ENCODE measurements around the gene RFESD. TPM values are rescaled to one million over a fixed set of nuclear protein-coding genes. Genes with fewer than 3 reads are reported as not detected.

The RFESD gene
- total and polyA plus RNA-seq, 2 of the 8 experiments (the other 6 are each of a cell fraction or from before 2014, with no cell fraction given) = 1.7 to 2.0 TPM

DNA sequence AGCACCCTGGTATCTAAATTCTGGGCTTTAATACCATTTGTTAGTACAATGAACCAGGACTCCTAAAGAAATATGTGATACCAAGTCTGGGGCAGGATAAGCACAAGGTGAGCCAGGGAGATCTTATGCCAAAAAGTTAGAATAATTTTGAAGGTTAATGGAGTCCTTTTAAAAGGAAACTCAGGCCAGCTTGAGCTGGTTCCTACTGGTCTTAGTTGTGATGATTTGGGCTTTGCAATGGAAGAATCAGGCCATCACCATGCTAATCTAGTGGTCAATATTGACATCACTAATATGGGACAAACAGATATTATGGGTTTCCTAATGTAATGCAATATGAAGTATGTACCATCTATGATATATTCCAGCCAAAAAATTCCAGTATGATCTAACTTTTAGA, 43.8 kb downstream of the RFESD start:
- Histone ChIP-seq H2BK12ac (ENCODE audit: low read depth, low read length) (no peak overlapping the region), H4K20me1 (replicated peaks in 1 of 2; ENCODE audit: control insufficient read depth in 1 of 2, insufficient read depth in 2 of 2, low read length in 2 of 2) (no peaks in the 10 kb centered on the region), H3K4ac (replicated peaks; ENCODE audit: insufficient read length, low read depth, low read length) (no peak overlapping the region), H4K91ac (replicated peaks; ENCODE audit: insufficient read length, low read length) (no peak overlapping the region), H3K27ac (ENCODE audit: low read depth, low read length) (no peak overlapping the region), H3K56ac (replicated peaks; ENCODE audit: insufficient read length, low read depth, low read length) (no peak overlapping the region), H4K5ac (ENCODE audit: insufficient read length, low read depth, low read length) (no peak overlapping the region), H3K4me3 (ENCODE audit: extremely low read depth in 1 of 4, insufficient read depth in 2 of 4, low read depth in 3 of 4, low read length in 4 of 4) (no peak overlapping the region), H3K23ac (ENCODE audit: insufficient read length) (no peak overlapping the region), H2AK5ac (ENCODE audit: low read depth, low read length) (no peak overlapping the region), H3K4me1 (replicated peaks in 1 of 4; ENCODE audit: control insufficient read depth in 3 of 4, insufficient read depth in 4 of 4, low read length in 3 of 4) (no peaks in the 10 kb centered on the region), H3K27me3 (replicated peaks in 1 of 4; ENCODE audit: control insufficient read depth in 3 of 4, extremely low read depth in 1 of 4, insufficient read depth in 3 of 4, low read length in 3 of 4) (no peaks in the 10 kb centered on the region), H2BK120ac (replicated peaks; ENCODE audit: low read depth, low read length) (no peak overlapping the region), H4K8ac (ENCODE audit: extremely low read depth, insufficient read depth, low read length) (no peak overlapping the region), H3K14ac (ENCODE audit: insufficient read length) (no peak overlapping the region), H2BK5ac (ENCODE audit: low read depth, low read length) (no peak overlapping the region), H2BK20ac (ENCODE audit: low read length) (no peak overlapping the region), H3K36me3 (ENCODE audit: control insufficient read depth in 2 of 4, insufficient read depth in 4 of 4, low read length in 3 of 4) (no peaks in the 10 kb centered on the region), H3K4me2 (ENCODE audit: insufficient read depth in 1 of 2, low read depth in 2 of 2, low read length in 2 of 2) (no peak overlapping the region), H3K18ac (ENCODE audit: extremely low read depth, low read length) (no peak overlapping the region), H2BK15ac (ENCODE audit: low read length) (no peak overlapping the region), H3K79me2 (ENCODE audit: control insufficient read depth in 1 of 2, insufficient read depth in 2 of 2, low read length in 2 of 2) (no peaks in the 10 kb centered on the region), H3K23me2 (ENCODE audit: low read depth, low read length) (no peaks in the 10 kb centered on the region), H3K9me3 (ENCODE audit: insufficient read depth in 2 of 2, low read depth in 1 of 2, low read length in 1 of 2) (no peaks in the 10 kb centered on the region; a peak in 1 of 4 replicates), H3K79me1 (ENCODE audit: low read depth, low read length) (no peaks in the 10 kb centered on the region), H3K9ac (replicated peaks in 1 of 4; ENCODE audit: extremely low read depth in 1 of 4, low read depth in 3 of 4, low read length in 3 of 4) (no peak overlapping the region), H2AFZ (ENCODE audit: low read length) (no peak overlapping the region)
- ChIA-PET CTCF (ENCODE audit: partially characterized antibody) (interaction anchor here (1.2 to 1.3 kb wide), 2 partner anchors 64 to 158 kb away, joined by 3 to 6 read pairs; no protein-coding TSS in a partner anchor), POLR2A (ENCODE audit: partially characterized antibody) (no interaction called here)
- no peak for DNase-seq (ENCODE audit: low read depth in 1 of 2, low spot score in 2 of 2)
- no peak for FAIRE-seq
- TF ChIP-seq CHD1 (IDR thresholded peaks at IDR 0.05; ENCODE audit: low read depth, low read length) (no peak), KDM5A (IDR thresholded peaks at IDR 0.05; ENCODE audit: low read length) (no peak), JUND (IDR thresholded peaks at IDR 0.05; ENCODE audit: low read length) (no peak), EZH2 (IDR thresholded peaks at IDR 0.05; ENCODE audit: low read depth, low read length, severe bottlenecking) (no peak)

Data from H1 (cell line).